ENCODE results near the gene ST6GALNAC6. TPM values are rescaled to one million over a fixed set of nuclear protein-coding genes. Genes with fewer than 3 reads are reported as not detected.

The ST6GALNAC6 gene
- total RNA-seq, 1 experiment from 2014 or later = 24.5 TPM

GRCh38 chr9:127937056-127937387, 37.6 kb upstream of the ST6GALNAC6 start:
- POLR2A ChIA-PET = no interaction called here
- no TSS peak for BruUV-seq (replicated peaks)
- CTCF ChIA-PET = interaction anchor here (0.9 kb wide), 1 partner anchor 181 kb away, joined by 3 read pairs; no protein-coding TSS in a partner anchor
- RAD21 ChIA-PET (ENCODE audit: low non-redundant PET in 1 of 2, low total read pairs in 2 of 2, uncharacterized antibody in 2 of 2, unreplicated experiment in 2 of 2) = no interaction called here
- H3K9me3 ChIP-seq (ENCODE audit: control insufficient read depth in 1 of 2, insufficient read depth in 1 of 2, low read depth in 1 of 2, low read length in 2 of 2) = no peaks in the 10 kb centered on the region
- H3K36me3 ChIP-seq (ENCODE audit: control insufficient read depth in 1 of 2, insufficient read depth in 2 of 2, low read length in 2 of 2) = peaks cover 0 to 4% of the 10 kb centered on the region in 2 experiments; a peak in 2 of 4 replicates
- no peak for DNase-seq (ENCODE audit: low read depth, low spot score)
- H2AFZ ChIP-seq (ENCODE audit: low read depth, low read length, poor library complexity, severe bottlenecking) = no peak overlapping the region
- peaks cover 23 to 47% of the 10 kb centered on the region in 2 experiments for H3K4me1 ChIP-seq (ENCODE audit: control insufficient read depth in 1 of 2, insufficient read depth in 2 of 2, low read length in 2 of 2)
- H3K4me3 ChIP-seq (replicated peaks in 1 of 2; ENCODE audit: low read depth in 1 of 2, low read length in 2 of 2) = peak overlapping the region; percentile 70 to 88
- peaks cover 37% of the 10 kb centered on the region for H3K79me2 ChIP-seq (ENCODE audit: insufficient read depth, low read length)
- no peaks in the 10 kb centered on the region for H4K20me1 ChIP-seq (ENCODE audit: insufficient read depth)
- TF ChIP-seq FOSL1 (IDR thresholded peaks at IDR 0.05; ENCODE audit: low read depth) = no peak
- no peak for TF ChIP-seq ELF1 (IDR thresholded peaks at IDR 0.05; ENCODE audit: borderline replicate concordance, low read depth)
- no peak for TF ChIP-seq POLR2A (IDR thresholded peaks at IDR 0.05; ENCODE audit: borderline replicate concordance, extremely low read depth, insufficient read depth, insufficient read length)
- no peak for TF ChIP-seq SRF (IDR thresholded peaks at IDR 0.05; ENCODE audit: low read depth)
- TF ChIP-seq YY1 (IDR thresholded peaks at IDR 0.05; ENCODE audit: extremely low read depth, insufficient replicate concordance, low read depth, low read length) = no peak
- no peak for TF ChIP-seq TCF7L2 (IDR thresholded peaks at IDR 0.05; ENCODE audit: borderline replicate concordance, extremely low read depth, insufficient read depth, insufficient read length)
- TF ChIP-seq EZH2 (IDR thresholded peaks at IDR 0.05) = no peak
- no peak for TF ChIP-seq POLR2AphosphoS5 (IDR thresholded peaks at IDR 0.05; ENCODE audit: low read depth, low read length)
- no peak for TF ChIP-seq SIN3A (IDR thresholded peaks at IDR 0.05; ENCODE audit: low read depth)
- TF ChIP-seq EGR1 (IDR thresholded peaks at IDR 0.05; ENCODE audit: low read depth) = no peak
- no peak for TF ChIP-seq EZH2phosphoT487 (IDR thresholded peaks at IDR 0.05; ENCODE audit: borderline replicate concordance)
- TF ChIP-seq MAX (IDR thresholded peaks at IDR 0.05) = no peak
- TF ChIP-seq CBX3 (IDR thresholded peaks at IDR 0.05; ENCODE audit: low read depth) = no peak
- no peak for TF ChIP-seq REST (IDR thresholded peaks at IDR 0.05; ENCODE audit: low read depth)
- TF ChIP-seq ZNF274 (IDR thresholded peaks at IDR 0.05; ENCODE audit: low read depth, low read length) = no peak
- no peak for TF ChIP-seq CEBPB (IDR thresholded peaks at IDR 0.05; ENCODE audit: low read depth)
- TF ChIP-seq CTCF (IDR thresholded peaks at IDR 0.05 in 2 of 3, conservative IDR thresholded peaks at IDR 0.05 in 1 of 3; ENCODE audit: borderline replicate concordance in 1 of 3, insufficient read depth in 1 of 3, low read depth in 2 of 3, low read length in 2 of 3) = no peak
- no peak for TF ChIP-seq RAD21 (IDR thresholded peaks at IDR 0.05; ENCODE audit: low read depth)
- no peak for ATAC-seq
- H3K9ac ChIP-seq (ENCODE audit: low read length) = peak overlapping the region; percentile 93
- H3K27ac ChIP-seq (ENCODE audit: low read depth, low read length) = peak overlapping the region; percentile 49
- intact Hi-C loops (cut with micrococcal nuclease) = no loop called here
- no peaks in the 10 kb centered on the region for H3K27me3 ChIP-seq (ENCODE audit: insufficient read depth, low read length)
- no peaks in the 10 kb centered on the region for H3K9me2 ChIP-seq (ENCODE audit: insufficient read depth)
- peak overlapping the region; percentile 91 for H3K4me2 ChIP-seq (ENCODE audit: low read length)
